Smooth muscle cell (in vitro differentiated cells): ENCODE measurements around the gene BAX. TPM values are rescaled to one million over a fixed set of nuclear protein-coding genes. Genes with fewer than 3 reads are reported as not detected.
"Not testable (repeated sequence)": the region's sequence is repeated elsewhere in the genome, so short reads cannot be mapped to it uniquely, and the experiment has no call there.

Experiments
- DNase-seq: peaks from one replicate; lab custom pipeline; 2025; ENCODE audit not compliant: unreplicated experiment; lab: John Stamatoyannopoulos, UW
- H2AFZ ChIP-seq: fragments of 200-600 bp; sonication (generic); 2 replicates; pipeline ENCODE4 v1.6.0; 2016; ENCODE audit warnings: antibody characterized with exemption, low read depth, mild to moderate bottlenecking
- H3F3A ChIP-seq: fragments of 200-600 bp; sonication (generic); 2 replicates; pipeline ENCODE4 v1.6.0; 2017; ENCODE audit warnings: antibody characterized with exemption, low read depth
- H3K27ac ChIP-seq: fragments of 200-600 bp; sonication (generic); 2 replicates; pipeline ENCODE4 v1.5.1; 2016; ENCODE audit warnings: low read depth, mild to moderate bottlenecking
- H3K27me3 ChIP-seq: fragments of 200-600 bp; sonication (generic); 2 replicates; pipeline ENCODE4 v1.6.1; 2016; ENCODE audit warnings: low read depth, mild to moderate bottlenecking
- H3K36me3 ChIP-seq: fragments of 200-600 bp; sonication (generic); 2 replicates; pipeline ENCODE4 v1.5.1; 2016; ENCODE audit warnings: low read depth
- H3K4me1 ChIP-seq: fragments of 200-600 bp; sonication (generic); 2 replicates; pipeline ENCODE4 v1.5.1; 2016; ENCODE audit warnings: low read depth
- H3K4me2 ChIP-seq: fragments of 200-600 bp; sonication (generic); 2 replicates; pipeline ENCODE4 v1.6.0; 2016; ENCODE audit warnings: mild to moderate bottlenecking
- H3K4me3 ChIP-seq: fragments of 200-600 bp; sonication (generic); 2 replicates; pipeline ENCODE4 v1.5.1; 2016; ENCODE audit warnings: mild to moderate bottlenecking
- H3K79me2 ChIP-seq: fragments of 200-600 bp; sonication (generic); 2 replicates; pipeline ENCODE4 v1.6.0; 2016; ENCODE audit warnings: low read depth, mild to moderate bottlenecking
- H3K9ac ChIP-seq: fragments of 200-600 bp; sonication (generic); 2 replicates; pipeline ENCODE4 v1.6.0; 2016; ENCODE audit warnings: low read depth
- H3K9me3 ChIP-seq: fragments of 200-600 bp; sonication (generic); replicated peaks from 2 replicates; pipeline ENCODE4 v1.5.1; 2016; ENCODE audit warnings: low read depth
- H4K20me1 ChIP-seq: fragments of 200-600 bp; sonication (generic); 2 replicates; pipeline ENCODE4 v1.6.0; 2016; ENCODE audit warnings: low read depth
- WGBS: methylation state at CpG from one replicate; pipeline ENCODE4 v1.1.7; 2016; ENCODE audit warnings: low lambda C conversion rate; 5-methylcytosine and 5-hydroxymethylcytosine counted together
- polyA plus RNA-seq: library from polyadenylated mRNA; unstranded; fragments of >200 nt; fragmentation: Nextera tagmentation; extraction: Ambion mirVana; gene quantifications from 2 replicates; pipeline ENCODE4 v1.2.1, GENCODE V29; 2016
- total RNA-seq: library from RNA; depleted of rRNA; stranded (reverse); fragments of >200 nt; gene quantifications from 2 replicates; pipeline ENCODE4 v1.2.3, GENCODE V29; 2014
- TF ChIP-seq, protein P1 (sequence below): fragments of 200-600 bp; sonication (generic); IDR thresholded peaks from 2 replicates; pipeline ENCODE4 v1.5.1; 2017; ENCODE audit warnings: borderline replicate concordance, mild to moderate bottlenecking, antibody characterized with exemption; ENCODE audit not compliant: insufficient read depth, poor library complexity, severe bottlenecking

BAX gene
- total and polyA plus RNA-seq, 2 experiments from 2014 or later: 42.8 to 153 TPM

DNA sequence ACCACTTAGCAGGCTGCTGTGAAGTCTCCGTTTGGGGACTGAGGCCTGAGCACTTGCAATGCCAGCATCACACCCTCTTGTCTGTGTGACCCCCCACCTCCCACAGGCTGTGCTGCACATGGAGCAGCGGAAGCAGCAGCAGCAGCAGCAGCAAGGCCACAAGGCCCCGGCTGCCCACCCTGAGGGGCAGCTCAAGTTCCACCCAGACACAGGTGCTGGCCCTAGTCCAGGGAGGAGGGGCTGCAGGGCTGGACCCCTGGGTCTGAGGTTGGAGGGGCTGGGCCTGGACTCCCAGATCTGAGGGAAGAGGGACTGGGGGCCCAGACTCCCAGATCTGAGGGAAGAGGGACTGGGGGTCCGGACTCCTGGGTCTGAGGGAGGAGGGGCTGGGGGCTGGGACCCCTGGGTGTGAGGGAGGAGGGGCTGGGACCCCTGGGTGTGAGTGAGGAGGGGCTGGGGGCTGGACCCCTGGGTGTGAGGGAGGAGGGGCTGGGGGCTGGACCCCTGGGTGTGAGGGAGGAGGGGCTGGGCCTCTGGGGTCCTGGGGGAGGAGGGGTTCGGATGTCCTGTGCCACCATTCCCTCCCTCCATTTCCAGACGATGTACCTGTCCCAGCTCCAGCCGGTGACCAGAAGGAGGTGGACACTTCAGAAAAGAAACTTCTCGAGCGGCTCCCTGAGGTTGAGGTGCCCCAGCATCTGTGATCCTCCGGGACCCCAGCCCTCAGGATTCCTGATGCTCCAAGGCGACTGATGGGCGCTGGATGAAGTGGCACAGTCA, 32.8 kb upstream of the BAX start:
- H3F3A ChIP-seq: peaks cover 7% of the 10 kb centered on the region
- H3K36me3 ChIP-seq: peaks cover 4% of the 10 kb centered on the region
- H3K4me2 ChIP-seq: no peak overlapping the region
- no peaks in the 10 kb centered on the region for H3K27me3 ChIP-seq
- DNase-seq: no peak
- no peaks in the 10 kb centered on the region for H4K20me1 ChIP-seq
- H3K9me3 ChIP-seq: no peaks in the 10 kb centered on the region
- no peak overlapping the region for H3K27ac ChIP-seq
- H2AFZ ChIP-seq: no peak overlapping the region
- H3K4me3 ChIP-seq: no peak overlapping the region
- H3K9ac ChIP-seq: no peak overlapping the region
- TF ChIP-seq, protein P1, sequence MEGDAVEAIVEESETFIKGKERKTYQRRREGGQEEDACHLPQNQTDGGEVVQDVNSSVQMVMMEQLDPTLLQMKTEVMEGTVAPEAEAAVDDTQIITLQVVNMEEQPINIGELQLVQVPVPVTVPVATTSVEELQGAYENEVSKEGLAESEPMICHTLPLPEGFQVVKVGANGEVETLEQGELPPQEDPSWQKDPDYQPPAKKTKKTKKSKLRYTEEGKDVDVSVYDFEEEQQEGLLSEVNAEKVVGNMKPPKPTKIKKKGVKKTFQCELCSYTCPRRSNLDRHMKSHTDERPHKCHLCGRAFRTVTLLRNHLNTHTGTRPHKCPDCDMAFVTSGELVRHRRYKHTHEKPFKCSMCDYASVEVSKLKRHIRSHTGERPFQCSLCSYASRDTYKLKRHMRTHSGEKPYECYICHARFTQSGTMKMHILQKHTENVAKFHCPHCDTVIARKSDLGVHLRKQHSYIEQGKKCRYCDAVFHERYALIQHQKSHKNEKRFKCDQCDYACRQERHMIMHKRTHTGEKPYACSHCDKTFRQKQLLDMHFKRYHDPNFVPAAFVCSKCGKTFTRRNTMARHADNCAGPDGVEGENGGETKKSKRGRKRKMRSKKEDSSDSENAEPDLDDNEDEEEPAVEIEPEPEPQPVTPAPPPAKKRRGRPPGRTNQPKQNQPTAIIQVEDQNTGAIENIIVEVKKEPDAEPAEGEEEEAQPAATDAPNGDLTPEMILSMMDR: no peak
- 91% methylated on average over 8 of the region's 12 CpGs for WGBS
- no peaks in the 10 kb centered on the region for H3K79me2 ChIP-seq
- H3K4me1 ChIP-seq: no peaks in the 10 kb centered on the region

DNA sequence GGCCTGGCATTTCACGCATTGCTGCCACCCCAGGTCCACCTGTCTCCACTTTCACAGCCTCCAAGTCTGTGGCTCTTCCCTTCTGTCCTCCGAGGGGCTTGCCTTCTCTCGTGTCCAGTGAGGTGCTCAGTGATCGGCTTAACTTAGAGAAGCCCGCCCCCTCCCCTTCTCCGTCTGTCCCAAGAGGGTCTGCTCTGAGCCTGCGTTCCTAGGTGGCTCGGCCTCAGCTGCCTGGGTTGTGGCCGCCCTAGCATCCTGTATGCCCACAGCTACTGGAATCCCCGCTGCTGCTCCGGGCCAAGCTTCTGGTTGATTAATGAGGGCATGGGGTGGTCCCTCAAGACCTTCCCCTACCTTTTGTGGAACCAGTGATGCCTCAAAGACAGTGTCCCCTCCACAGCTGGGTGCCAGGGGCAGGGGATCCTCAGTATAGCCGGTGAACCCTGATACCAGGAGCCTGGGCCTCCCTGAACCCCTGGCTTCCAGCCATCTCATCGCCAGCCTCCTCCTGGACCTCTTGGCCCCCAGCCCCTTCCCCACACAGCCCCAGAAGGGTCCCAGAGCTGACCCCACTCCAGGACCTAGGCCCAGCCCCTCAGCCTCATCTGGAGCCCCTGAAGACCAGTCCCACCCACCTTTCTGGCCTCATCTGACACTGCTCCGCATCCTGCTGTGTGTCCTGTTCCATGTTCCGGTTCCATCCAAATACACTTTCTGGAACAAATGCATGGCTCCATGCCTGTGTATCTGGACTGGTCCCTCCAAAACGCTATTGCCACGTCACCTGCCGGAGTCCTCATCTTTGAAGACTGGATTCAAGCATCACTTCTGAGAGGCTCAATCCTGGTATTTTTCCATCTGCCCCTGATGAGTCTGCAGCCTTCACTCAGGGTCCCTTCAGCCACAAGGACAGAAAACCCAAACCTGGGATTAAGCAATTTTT, 31.9 kb upstream of the BAX start:
- H3K9ac ChIP-seq: no peak overlapping the region
- H3K9me3 ChIP-seq: no peaks in the 10 kb centered on the region
- no peak overlapping the region for H3K27ac ChIP-seq
- H3K4me1 ChIP-seq: no peaks in the 10 kb centered on the region
- no peaks in the 10 kb centered on the region for H3K27me3 ChIP-seq
- peaks cover 4% of the 10 kb centered on the region for H3K36me3 ChIP-seq
- H3F3A ChIP-seq: peaks cover 7% of the 10 kb centered on the region
- DNase-seq: no peak
- H3K4me2 ChIP-seq: no peak overlapping the region
- no peak overlapping the region for H2AFZ ChIP-seq
- no peaks in the 10 kb centered on the region for H4K20me1 ChIP-seq
- WGBS: 90% methylated on average over 17 of the region's 18 CpGs
- TF ChIP-seq, protein P1: no peak
- no peaks in the 10 kb centered on the region for H3K79me2 ChIP-seq
- H3K4me3 ChIP-seq: no peak overlapping the region

- WGBS: 68% methylated on average over 11 of the region's 11 CpGs
- no peak overlapping the region for H2AFZ ChIP-seq
- DNase-seq: no peak
- TF ChIP-seq, protein P1: no peak
- H3K9me3 ChIP-seq: no peaks in the 10 kb centered on the region
- H3F3A ChIP-seq: peaks cover 7% of the 10 kb centered on the region
- H3K79me2 ChIP-seq: no peaks in the 10 kb centered on the region
- no peaks in the 10 kb centered on the region for H4K20me1 ChIP-seq
- no peak overlapping the region for H3K4me3 ChIP-seq
- no peaks in the 10 kb centered on the region for H3K36me3 ChIP-seq
- no peaks in the 10 kb centered on the region for H3K27me3 ChIP-seq
- H3K9ac ChIP-seq: no peak overlapping the region
- H3K4me1 ChIP-seq: no peaks in the 10 kb centered on the region
- H3K4me2 ChIP-seq: no peak overlapping the region
- no peak overlapping the region for H3K27ac ChIP-seq
Measured at GRCh38 chr19:48925240-48925843, 29.3 kb upstream of the BAX start.

- H3K27me3 ChIP-seq, H3K9me3 ChIP-seq, H3K27ac ChIP-seq, H3K4me3 ChIP-seq, H3K36me3 ChIP-seq, H3K4me1 ChIP-seq, H2AFZ ChIP-seq, H4K20me1 ChIP-seq, H3K9ac ChIP-seq, H3K4me2 ChIP-seq, DNase-seq, H3F3A ChIP-seq, H3K79me2 ChIP-seq: not testable (repeated sequence)
- WGBS: 81% methylated on average over 8 of the region's 8 CpGs
Measured at GRCh38 chr19:48925890-48926289, 28.8 kb upstream of the BAX start.
